C4-2B (cell line): ENCODE results near the gene AR.

Experiments
- ZFX ChIP-seq: fragments of 450-650 bp; IDR thresholded peaks from 2 replicates; pipeline ENCODE4 v1.6.1; 2017
- TF ChIP-seq, protein P1 (sequence below): fragments of 450-650 bp; conservative IDR thresholded peaks from 2 replicates; pipeline ENCODE4 v1.5.1; 2017; ENCODE audit warnings: mild to moderate bottlenecking

DNA sequence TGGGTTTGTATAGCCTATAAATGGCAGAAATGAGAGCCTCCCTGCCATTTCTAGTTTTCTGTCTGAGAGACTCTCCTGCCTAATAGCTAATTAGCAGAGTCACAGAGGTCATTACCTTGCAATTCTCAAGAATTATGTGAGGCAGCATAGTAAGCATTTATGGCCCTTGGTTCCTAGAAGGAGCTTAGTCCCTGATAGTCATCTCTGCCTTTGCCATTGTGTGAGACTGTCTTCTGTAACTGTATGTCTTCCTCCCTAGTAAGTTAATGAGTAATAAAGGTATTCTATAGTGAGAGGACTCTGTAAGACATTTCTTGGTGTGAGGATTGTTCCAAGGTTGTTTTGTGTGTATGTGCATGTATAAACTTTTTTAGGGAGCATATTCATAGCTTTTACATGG is 108.7 kb downstream of the AR start:
- TF ChIP-seq, protein P1, sequence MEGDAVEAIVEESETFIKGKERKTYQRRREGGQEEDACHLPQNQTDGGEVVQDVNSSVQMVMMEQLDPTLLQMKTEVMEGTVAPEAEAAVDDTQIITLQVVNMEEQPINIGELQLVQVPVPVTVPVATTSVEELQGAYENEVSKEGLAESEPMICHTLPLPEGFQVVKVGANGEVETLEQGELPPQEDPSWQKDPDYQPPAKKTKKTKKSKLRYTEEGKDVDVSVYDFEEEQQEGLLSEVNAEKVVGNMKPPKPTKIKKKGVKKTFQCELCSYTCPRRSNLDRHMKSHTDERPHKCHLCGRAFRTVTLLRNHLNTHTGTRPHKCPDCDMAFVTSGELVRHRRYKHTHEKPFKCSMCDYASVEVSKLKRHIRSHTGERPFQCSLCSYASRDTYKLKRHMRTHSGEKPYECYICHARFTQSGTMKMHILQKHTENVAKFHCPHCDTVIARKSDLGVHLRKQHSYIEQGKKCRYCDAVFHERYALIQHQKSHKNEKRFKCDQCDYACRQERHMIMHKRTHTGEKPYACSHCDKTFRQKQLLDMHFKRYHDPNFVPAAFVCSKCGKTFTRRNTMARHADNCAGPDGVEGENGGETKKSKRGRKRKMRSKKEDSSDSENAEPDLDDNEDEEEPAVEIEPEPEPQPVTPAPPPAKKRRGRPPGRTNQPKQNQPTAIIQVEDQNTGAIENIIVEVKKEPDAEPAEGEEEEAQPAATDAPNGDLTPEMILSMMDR, result no peak
- TF ChIP-seq ZFX, result no peak
